ENCODE data around the gene AKAP7. TPM values are rescaled to one million over a fixed set of nuclear protein-coding genes. Genes with fewer than 3 reads are reported as not detected.
"Not testable (repeated sequence)": the region's sequence is repeated elsewhere in the genome, so short reads cannot be mapped to it uniquely, and the experiment has no call there.

Gene AKAP7
- total RNA-seq, 1 donor from 2014 or later: 1.3 TPM

DNA sequence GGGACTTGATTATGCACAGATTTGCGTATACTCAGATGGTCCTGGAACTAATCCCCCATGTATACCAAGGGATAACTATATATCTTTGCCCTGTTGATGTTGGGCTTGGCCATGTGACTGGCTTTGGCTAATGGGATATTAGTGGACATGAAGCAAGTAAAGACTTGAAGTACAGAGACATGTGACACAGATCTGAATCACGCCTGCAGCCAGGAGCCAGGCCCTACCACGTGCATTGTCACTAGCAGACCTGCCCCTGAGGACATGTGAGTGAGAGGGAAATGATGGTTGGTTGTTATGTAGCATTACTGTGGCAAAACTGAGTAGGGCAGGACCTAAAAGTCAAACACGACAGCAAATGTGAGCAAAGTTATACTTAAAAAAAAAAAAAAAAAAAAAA is 155.7 kb downstream of the AKAP7 start:
- FAIRE-seq (no peak), DNase-seq (ENCODE audit: low read depth) (peak; percentile 75)
- no peak overlapping the region for H3K4me3 ChIP-seq (ENCODE audit: low read depth, low read length)
- TF ChIP-seq, protein P1, sequence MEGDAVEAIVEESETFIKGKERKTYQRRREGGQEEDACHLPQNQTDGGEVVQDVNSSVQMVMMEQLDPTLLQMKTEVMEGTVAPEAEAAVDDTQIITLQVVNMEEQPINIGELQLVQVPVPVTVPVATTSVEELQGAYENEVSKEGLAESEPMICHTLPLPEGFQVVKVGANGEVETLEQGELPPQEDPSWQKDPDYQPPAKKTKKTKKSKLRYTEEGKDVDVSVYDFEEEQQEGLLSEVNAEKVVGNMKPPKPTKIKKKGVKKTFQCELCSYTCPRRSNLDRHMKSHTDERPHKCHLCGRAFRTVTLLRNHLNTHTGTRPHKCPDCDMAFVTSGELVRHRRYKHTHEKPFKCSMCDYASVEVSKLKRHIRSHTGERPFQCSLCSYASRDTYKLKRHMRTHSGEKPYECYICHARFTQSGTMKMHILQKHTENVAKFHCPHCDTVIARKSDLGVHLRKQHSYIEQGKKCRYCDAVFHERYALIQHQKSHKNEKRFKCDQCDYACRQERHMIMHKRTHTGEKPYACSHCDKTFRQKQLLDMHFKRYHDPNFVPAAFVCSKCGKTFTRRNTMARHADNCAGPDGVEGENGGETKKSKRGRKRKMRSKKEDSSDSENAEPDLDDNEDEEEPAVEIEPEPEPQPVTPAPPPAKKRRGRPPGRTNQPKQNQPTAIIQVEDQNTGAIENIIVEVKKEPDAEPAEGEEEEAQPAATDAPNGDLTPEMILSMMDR (IDR thresholded peaks at IDR 0.05; ENCODE audit: insufficient read depth, low read length, severe bottlenecking): no peak
- no peaks in the 10 kb centered on the region for H3K36me3 ChIP-seq (ENCODE audit: control insufficient read depth, insufficient read depth, low read length)
- no peaks in the 10 kb centered on the region for H3K27me3 ChIP-seq (ENCODE audit: control insufficient read depth, insufficient read depth, low read length)

DNA sequence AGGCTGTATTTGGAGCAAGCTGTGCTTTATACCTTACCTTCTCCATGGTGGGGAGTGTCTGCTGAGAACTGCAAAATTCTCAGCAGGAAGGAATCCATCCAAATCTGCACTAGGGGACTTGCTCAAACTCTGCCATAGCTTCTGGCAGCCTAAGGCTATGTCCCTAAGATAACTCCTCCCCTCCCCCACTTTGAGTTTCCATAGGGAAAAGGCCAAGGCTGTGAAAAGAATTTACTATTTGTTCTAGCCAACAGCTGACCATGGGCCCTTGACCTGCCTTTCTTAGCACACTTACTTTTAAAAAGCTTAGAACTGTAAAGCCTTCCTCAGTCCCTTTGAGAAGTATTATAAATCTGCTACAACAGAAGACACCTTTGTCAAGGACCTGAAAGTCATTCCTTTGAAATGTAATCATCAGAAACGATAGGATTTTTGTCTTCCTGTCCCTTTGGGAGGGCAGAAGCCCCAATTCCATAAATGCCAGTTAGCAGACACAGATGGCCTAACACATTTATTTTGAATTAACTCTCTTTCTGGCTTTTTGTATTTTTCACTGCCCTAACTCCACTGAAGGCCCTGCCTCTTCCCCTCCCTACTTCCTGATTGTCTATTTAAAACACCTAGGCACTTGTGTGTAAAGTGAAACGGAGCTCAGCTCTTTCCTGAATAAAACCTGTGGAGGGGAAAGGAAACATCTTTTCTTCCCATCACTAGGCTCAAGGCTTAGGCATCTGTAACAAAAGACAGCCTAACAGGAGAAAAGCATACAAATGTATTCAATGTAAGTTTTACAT is 157.1 kb downstream of the AKAP7 start:
- FAIRE-seq: no peak

DNA sequence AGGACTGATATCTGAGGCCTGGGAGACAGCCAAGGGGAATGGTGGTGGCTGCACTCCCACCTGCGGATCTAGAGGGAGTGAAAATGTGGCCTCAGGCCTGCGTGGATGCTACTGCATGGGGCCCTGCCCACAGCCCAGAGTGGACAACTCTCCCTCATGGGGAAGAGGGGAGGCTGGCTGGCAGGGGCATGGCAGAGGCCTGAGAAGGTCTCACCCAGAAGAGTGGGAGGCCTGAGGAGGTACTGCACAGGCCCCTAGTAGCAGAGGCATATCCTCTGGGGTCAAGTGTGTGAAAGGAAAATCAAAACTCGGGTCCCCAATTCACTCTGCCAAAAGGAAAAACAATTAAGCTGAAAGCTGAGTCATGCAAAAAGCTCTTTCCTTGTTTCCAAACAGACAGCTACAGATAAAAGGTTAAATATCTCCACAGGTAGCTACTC is 158.2 kb downstream of the AKAP7 start:
- no peaks in the 10 kb centered on the region for H3K36me3 ChIP-seq (ENCODE audit: control insufficient read depth, insufficient read depth, low read length)
- DNase-seq (ENCODE audit: low read depth) (no peak), FAIRE-seq (no peak)
- H3K27me3 ChIP-seq (ENCODE audit: control insufficient read depth, insufficient read depth, low read length): no peaks in the 10 kb centered on the region
- TF ChIP-seq, protein P1 (IDR thresholded peaks at IDR 0.05; ENCODE audit: insufficient read depth, low read length, severe bottlenecking): no peak
- H3K4me3 ChIP-seq (ENCODE audit: low read depth, low read length): no peak overlapping the region

More for the DNA sequence above, 157.1 kb downstream of the AKAP7 start:
- DNase-seq (ENCODE audit: low read depth): no peak
- Histone ChIP-seq H3K4me3 (ENCODE audit: low read depth, low read length) (no peak overlapping the region), H3K27me3 (ENCODE audit: control insufficient read depth, insufficient read depth, low read length) (no peaks in the 10 kb centered on the region), H3K36me3 (ENCODE audit: control insufficient read depth, insufficient read depth, low read length) (no peaks in the 10 kb centered on the region)
- TF ChIP-seq, protein P1 (IDR thresholded peaks at IDR 0.05; ENCODE audit: insufficient read depth, low read length, severe bottlenecking): no peak

DNA sequence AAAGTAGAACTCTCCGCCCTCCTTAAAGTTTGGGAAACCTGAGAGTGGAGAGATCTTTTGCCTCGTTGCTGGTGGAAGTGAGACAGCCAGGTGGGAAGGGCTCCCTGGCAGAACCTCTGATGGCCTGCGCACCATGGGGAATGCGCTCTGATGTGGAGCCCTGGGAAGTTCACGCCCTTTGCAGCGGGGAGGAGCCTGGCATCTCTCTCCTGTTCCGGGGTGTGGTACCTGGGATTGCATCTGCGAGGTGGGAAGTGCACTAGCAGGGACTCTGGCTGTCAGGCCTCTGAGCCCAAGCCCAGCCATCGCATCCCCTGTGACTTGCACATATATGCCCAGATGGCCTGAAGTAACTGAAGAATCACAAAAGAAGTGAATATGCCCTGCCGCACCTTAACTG is 159.8 kb downstream of the AKAP7 start:
- Histone ChIP-seq H3K36me3 (ENCODE audit: control insufficient read depth, insufficient read depth, low read length) (no peaks in the 10 kb centered on the region), H3K27me3 (ENCODE audit: control insufficient read depth, insufficient read depth, low read length) (no peaks in the 10 kb centered on the region), H3K4me3 (ENCODE audit: low read depth, low read length) (no peak overlapping the region)
- no peak for FAIRE-seq
- TF ChIP-seq, protein P1 (IDR thresholded peaks at IDR 0.05; ENCODE audit: insufficient read depth, low read length, severe bottlenecking): no peak
- no peak for DNase-seq (ENCODE audit: low read depth)

DNA sequence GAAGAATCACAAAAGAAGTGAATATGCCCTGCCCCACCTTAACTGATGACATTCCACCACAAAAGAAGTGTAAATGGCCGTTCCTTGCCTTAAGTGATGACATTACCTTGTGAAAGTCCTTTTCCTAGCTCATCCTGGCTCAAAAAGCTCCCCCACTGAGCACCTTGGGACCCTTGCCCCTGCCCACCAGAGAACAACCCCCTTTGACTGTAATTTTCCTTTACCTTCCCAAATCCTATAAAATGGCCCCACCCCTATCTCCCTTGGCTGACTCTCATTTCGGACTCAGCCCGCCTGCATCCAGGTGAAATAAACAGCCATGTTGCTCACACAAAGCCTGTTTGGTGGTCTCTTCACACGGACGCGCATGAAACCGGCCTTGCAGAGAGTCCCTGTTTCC is 165.6 kb downstream of the AKAP7 start:
- H3K27me3 ChIP-seq (ENCODE audit: control insufficient read depth, insufficient read depth, low read length); DNase-seq (ENCODE audit: low read depth); FAIRE-seq; H3K4me3 ChIP-seq (ENCODE audit: low read depth, low read length); H3K36me3 ChIP-seq (ENCODE audit: control insufficient read depth, insufficient read depth, low read length): not testable (repeated sequence)

- Histone ChIP-seq H3K27me3 (ENCODE audit: control insufficient read depth, insufficient read depth, low read length) (no peaks in the 10 kb centered on the region), H3K36me3 (ENCODE audit: control insufficient read depth, insufficient read depth, low read length) (no peaks in the 10 kb centered on the region), H3K4me3 (ENCODE audit: low read depth, low read length) (no peak overlapping the region)
- TF ChIP-seq, protein P1 (IDR thresholded peaks at IDR 0.05; ENCODE audit: insufficient read depth, low read length, severe bottlenecking): no peak
- no peak for FAIRE-seq
- no peak for DNase-seq (ENCODE audit: low read depth)
Observed at GRCh38 chr6:131303338-131303930, 168.2 kb downstream of the AKAP7 start.

All from bronchial epithelial cell (primary cell).